ENCODE measurements around the gene ARHGEF39.
A peak's percentile ranks its signal among the peaks of the same experiment; 100 is the strongest.
"Not testable (repeated sequence)": the region's sequence is repeated elsewhere in the genome, so short reads cannot be mapped to it uniquely, and the experiment has no call there.

ARHGEF39 gene

GRCh38 chr9:35649431-35650340, 15.3 kb downstream of the ARHGEF39 start:
- no peak for DNase-seq

GRCh38 chr9:35646533-35647265, 18.3 kb downstream of the ARHGEF39 start:
- DNase-seq, result peak; percentile 90

GRCh38 chr9:35646153-35646532, 18.9 kb downstream of the ARHGEF39 start:
- DNase-seq, result no peak

DNA sequence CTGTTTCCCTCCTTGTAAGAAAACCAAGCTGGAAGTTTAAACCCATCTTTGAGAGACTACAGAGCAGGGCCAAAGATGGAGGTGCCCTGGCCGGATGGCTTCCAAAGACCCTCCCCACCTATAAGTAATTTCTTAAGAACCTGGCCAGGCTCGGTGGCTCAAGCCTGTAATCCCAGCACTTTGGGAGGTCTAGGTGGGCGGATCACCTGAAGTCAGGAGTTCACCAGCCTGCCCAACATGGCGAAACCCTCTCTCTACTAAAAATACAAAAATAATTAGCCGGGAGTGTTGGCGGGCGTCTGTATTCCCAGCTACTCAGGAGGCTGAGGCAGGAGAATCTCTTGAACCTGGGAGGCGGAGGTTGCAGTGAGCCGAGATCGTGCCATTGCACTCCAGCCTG, 19.3 kb downstream of the ARHGEF39 start:
- not testable (repeated sequence) for DNase-seq

DNA sequence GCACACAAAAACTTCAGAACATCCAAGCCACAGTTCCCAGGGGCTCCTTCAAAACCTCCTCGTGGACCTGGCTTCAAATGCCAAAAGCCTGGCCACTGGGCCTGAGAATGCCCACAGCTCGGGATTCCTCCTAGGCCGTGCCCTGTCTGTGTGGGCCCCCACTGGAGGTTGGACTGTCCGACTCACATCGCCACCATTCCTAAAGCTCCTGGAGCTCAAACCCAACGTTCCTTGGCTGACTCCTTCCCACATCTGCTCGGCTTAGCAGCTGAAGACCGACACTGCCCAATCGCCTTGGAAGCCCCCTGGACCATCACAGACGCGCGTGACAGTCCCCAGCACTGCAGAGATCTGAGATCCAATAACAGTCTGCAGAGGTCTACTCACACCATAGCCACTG, 21.9 kb downstream of the ARHGEF39 start:
- no peak for DNase-seq

- DNase-seq, result not testable (repeated sequence)
Measured at GRCh38 chr9:35641478-35641877, 23.5 kb downstream of the ARHGEF39 start.

- DNase-seq, result not testable (repeated sequence)
Measured at GRCh38 chr9:35640431-35640830, 24.6 kb downstream of the ARHGEF39 start.

DNA sequence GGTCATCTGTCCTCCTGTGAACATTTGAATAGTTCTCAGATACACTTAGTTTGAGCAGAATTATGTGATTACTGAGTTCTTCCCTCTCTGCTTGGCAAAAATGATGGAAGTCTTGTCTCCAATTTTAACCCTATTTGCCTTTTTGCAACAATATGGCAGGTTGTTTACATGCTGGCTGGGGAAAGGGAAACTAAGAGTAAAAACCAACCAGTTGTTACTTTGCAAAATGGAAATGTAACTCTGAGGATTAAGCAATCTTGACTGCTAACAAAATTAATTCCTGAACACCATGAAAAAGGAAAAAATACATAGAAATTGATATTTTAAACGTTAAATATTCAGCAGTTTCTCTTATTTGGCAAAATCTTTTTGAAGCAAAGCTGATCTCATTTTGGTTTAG, 25.4 kb downstream of the ARHGEF39 start:
- DNase-seq, result no peak

DNA sequence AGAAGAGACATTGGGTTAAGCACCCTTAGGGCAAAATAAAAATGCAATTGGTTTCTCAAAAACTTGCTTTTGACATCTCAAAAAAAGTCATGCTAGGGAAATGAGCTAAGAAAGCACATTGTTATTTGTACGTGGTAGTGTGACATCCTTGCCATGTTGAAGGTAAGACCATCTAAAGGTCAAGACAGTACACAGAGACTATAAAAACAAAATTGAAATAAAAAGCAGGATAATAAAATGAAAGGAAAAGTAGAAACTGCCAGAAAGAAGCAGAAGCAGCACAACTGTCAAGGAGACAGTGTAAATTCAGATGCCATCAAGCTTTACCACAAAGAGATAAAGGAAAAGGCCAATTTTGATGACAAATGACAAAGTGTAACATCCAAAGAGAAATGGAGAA, 25.8 kb downstream of the ARHGEF39 start:
- not testable (repeated sequence) for DNase-seq

- DNase-seq, result not testable (repeated sequence)
Measured at GRCh38 chr9:35638751-35639150, 26.2 kb downstream of the ARHGEF39 start.

GRCh38 chr9:35637427-35637955, 27.5 kb downstream of the ARHGEF39 start:
- DNase-seq, result peak; percentile 65

- not testable (repeated sequence) for DNase-seq
Measured at GRCh38 chr9:35636877-35637246, 28.1 kb downstream of the ARHGEF39 start.

- DNase-seq, result no peak
Measured at GRCh38 chr9:35636135-35636876, 28.7 kb downstream of the ARHGEF39 start.

DNA sequence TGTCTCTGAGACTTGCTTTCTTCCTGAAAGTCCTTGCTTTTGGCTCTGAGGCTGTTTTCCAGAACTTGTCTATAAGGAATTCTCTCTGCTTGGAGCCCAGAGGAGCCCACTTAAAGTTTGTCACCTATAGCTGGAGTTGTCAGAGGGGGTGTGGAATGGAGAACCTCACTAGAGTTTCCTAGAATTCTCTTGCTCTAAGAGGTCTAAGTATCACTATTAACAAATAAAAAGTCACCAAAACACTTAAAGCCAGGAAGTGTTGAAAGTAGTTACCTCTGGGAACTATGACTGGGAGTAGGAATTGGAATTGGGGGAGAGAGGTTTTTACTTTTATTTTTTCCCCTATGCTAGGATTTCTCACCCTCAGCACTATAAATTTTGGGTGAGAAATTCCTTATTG, 29.3 kb downstream of the ARHGEF39 start:
- no peak for DNase-seq

- DNase-seq, result no peak
Measured at GRCh38 chr9:35629597-35629996, 35.4 kb downstream of the ARHGEF39 start.

DNA sequence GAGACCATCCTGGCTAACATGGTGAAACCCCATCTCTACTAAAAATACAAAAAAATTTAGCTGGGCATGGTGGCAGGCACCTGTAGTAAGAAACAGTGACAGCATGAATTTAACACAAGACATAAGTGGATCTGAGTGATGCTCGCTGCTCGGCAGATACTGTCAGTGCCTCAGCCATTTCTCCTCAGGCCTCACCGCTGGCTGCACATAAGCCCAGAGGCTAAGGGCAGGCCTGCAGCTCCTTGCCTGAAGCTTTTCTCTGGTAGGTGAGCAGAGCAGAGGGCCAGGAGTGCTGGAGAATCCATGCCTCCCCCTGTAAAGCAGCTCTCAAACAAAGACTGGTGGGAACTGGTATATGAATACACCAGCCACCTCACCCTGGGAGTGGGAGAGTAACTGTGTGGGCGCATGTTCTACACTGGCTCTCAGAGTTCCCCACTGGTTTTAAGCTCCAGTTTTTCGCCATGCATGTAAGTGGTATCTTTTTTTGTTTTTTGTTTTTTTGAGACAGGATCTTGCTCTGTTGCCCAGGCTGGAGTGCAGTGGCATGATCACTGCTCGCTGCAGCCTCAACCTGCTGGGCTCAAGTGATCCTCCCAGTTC, 36.5 kb downstream of the ARHGEF39 start:
- DNase-seq, result no peak

GRCh38 chr9:35627575-35627974, 37.4 kb downstream of the ARHGEF39 start:
- DNase-seq, result no peak

DNA sequence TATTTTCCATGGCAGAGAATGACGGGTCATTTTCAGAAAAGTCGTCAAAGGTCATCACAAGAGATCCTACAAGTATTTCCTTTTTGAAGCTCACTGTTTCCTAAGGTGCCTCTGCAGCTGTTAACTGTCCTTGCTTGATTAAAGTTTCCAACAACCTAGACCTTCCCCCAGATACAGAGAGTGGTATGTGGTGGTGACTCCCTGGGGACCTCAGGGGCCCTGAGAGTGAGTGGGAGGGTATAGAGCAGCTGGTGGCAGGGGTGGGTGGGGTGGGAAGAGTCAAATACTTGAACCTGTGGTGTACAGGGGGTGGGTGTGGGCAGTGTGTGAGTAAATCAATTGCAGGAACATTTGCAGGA, 45.2 kb downstream of the ARHGEF39 start:
- no peak for DNase-seq

DNA sequence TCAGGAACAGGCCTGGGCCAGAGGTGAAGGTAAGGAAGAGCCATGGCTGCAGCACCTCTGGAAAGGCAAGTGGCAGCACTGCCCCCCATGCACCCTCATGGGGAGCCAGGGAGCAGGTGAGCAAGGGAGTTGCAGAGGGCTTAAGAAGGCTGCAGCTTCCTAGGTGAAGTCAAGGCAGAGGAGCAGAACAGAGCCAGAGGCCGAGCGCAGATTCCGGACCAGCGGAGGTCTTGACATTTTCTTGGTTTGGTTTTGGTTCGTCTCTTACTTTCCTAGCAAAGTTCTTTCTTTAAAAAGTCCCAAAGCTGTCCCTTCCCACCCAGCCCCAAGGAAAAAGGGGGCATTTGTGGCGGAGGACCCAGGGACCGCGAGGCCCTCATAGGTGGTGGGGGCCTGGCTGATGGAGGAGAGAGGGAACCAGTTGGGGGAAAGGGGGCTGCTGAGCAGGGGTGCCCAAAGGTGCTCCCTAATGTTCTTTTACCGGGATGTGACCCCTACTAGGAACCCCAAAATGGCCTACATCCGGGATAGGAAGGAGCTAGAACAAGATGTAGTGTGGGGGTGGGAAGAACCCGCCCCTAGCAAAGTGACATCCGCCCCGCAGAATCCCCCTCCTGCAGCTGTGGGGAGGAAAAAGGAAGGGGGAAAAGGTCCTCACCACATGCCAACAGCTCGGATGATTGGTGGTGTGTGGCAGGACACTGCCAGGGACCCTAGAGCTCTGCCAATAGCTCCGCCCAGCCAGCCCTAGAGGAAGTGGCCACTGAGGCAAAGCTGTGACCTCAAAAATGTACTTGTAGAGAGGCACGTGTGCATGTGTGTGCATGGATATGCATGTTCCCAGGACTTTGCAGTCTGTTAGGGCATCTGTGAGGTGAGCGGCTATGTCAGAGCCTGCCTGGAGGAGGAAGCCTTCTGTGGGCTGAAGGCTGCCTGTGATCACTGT, 45.9 kb downstream of the ARHGEF39 start:
- DNase-seq, result no peak

DNA sequence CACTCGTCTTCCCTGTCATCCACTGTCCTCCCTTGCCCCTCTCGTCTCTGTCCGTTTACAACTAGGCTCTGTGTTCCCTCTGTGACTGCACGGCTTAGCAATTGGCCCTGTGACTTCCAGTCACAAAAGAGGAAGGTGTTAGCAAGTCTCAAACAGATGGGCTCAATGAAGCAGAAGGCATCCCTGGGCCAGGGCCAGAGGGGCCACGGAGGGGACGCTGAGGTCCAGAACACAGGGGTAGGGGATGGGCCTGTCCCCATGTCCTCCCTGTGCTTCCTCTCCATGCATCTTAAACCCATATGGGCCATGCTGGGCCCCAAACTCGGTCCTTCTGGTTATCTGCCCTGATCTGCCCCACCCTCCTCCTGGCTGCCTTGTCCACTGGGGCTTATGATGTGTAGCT, 46.7 kb downstream of the ARHGEF39 start, which contains the start of gene CD72:
Gene CD72 (minus strand): TSS at position 89 of the 403 bp plus-strand sequence. CDS start 110 bp downstream, outside the sequence.
- no peak for DNase-seq

- DNase-seq, result no peak
Measured at GRCh38 chr9:35617548-35617947, 47.4 kb downstream of the ARHGEF39 start.

Measured in EL (cell line).